Stimulated activated CD8-positive, alpha-beta memory T cell treated with anti-CD3 and anti-CD28 coated beads, Interleukin-15, amount 100 ng/mL, for 1 hour (primary cell): Measurements from ENCODE around the gene CPSF7.
A peak's percentile ranks its signal among the peaks of the same experiment; 100 is the strongest.
"Not testable (repeated sequence)": the region's sequence is repeated elsewhere in the genome, so short reads cannot be mapped to it uniquely, and the experiment has no call there.

ENCODE experiments used
- DNase-seq: peaks from one replicate; pipeline ENCODE4 v3.0.0-alpha.2; 2020; ENCODE audit warnings: low read depth

The CPSF7 gene, protein sequence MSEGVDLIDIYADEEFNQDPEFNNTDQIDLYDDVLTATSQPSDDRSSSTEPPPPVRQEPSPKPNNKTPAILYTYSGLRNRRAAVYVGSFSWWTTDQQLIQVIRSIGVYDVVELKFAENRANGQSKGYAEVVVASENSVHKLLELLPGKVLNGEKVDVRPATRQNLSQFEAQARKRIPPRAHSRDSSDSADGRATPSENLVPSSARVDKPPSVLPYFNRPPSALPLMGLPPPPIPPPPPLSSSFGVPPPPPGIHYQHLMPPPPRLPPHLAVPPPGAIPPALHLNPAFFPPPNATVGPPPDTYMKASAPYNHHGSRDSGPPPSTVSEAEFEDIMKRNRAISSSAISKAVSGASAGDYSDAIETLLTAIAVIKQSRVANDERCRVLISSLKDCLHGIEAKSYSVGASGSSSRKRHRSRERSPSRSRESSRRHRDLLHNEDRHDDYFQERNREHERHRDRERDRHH

GRCh38 chr11:61429691-61430582 lies at the start of gene CPSF7, which contains the start of gene SDHAF2:
CPSF7 (minus strand) TSS chr11:61429975; CDS start chr11:61429235, 740 bp downstream.
SDHAF2 (plus strand) TSS chr11:61430124; CDS start chr11:61430147, 23 bp downstream.
- peak; percentile 95 for DNase-seq

DNA sequence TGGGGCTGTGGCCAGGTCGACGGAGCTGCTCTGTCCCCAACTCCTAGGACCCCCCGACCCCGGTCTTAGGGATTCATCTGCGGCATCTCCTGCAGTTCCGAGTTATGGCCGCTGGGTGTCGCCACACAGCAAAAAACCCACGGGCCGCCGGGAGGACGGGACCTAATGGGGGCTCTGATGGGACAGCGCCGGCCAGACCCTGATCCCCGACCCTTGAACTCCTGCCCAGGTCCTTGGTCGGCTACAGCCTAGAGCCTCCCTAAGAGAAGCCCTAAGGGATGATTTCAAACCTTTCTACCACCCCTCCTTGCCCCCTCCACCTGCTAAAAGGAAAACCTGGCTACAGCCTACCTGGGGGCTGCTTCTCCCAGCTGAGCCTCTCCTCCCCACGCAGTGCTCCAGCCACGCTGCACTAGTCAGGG lies 48.0 kb upstream of the CPSF7 start:
- DNase-seq = peak; percentile 25

DNA sequence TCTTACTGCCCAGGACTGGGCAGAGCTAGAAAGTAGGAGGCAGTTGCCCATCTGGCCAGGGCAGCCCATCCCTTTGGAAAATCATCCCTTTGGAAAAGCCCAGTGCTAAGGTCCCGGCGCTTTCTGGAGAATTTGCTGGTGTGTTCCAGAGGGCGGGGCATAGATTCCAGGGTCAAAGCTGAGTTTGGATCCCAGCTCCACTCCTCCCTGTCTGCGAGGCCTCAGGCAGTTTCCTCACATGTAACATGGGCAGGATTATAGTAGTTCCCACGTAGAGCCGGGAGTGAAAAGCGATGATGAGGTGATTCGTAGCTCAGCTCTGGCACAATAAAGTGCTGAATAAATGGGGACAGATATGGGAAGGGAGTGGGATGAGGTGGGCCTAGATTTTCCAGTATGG lies 47.4 kb upstream of the CPSF7 start:
- no peak for DNase-seq

GRCh38 chr11:61476371-61476770 lies 46.6 kb upstream of the CPSF7 start:
- no peak for DNase-seq

GRCh38 chr11:61475433-61475832 lies 45.7 kb upstream of the CPSF7 start:
- DNase-seq = no peak

- DNase-seq = no peak
Measured at GRCh38 chr11:61474013-61474643, 44.4 kb upstream of the CPSF7 start.

GRCh38 chr11:61473370-61474012 lies 43.7 kb upstream of the CPSF7 start:
- no peak for DNase-seq

GRCh38 chr11:61472868-61473267 lies 43.1 kb upstream of the CPSF7 start:
- DNase-seq = no peak

DNA sequence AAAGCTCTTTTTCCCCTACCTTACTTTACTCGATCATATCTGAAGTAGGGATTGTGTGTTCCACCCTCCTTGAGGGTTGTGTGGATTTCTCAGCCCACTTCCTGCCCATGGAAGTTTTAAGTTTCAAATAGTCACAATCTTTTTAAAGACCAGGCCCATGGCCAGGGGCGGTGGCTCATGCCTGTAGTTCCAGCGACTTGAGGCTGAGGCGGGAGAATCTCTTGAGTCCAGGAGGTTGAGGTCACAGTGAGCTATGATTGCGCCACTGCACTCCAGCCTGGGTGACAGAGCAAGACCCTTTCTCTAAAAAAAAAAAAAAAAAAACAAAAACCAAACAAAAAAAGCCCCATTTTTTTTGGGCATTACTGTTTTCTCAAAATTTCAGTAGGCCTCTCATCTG lies 42.5 kb upstream of the CPSF7 start:
- no peak for DNase-seq

- DNase-seq = no peak
Measured at GRCh38 chr11:61468002-61468401, 38.2 kb upstream of the CPSF7 start.

DNA sequence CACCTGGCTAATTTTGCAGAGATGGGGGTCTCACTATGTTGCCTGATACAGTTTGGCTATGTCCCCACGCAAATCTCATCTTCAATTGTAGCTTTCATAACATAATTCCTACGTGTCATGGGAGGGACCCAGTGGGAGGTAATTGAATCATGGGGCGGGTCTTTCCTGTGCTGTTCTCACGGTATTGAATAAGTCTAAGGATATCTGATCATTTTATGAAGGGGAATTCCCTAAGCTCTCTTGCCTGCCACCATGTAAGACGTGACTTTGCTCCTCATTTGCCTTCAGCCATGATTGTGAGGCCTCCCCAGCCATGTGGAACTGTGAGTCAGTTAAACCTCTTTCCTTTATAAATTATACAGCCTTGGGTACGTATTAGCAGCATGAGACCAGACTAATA lies 37.8 kb upstream of the CPSF7 start:
- not testable (repeated sequence) for DNase-seq

DNA sequence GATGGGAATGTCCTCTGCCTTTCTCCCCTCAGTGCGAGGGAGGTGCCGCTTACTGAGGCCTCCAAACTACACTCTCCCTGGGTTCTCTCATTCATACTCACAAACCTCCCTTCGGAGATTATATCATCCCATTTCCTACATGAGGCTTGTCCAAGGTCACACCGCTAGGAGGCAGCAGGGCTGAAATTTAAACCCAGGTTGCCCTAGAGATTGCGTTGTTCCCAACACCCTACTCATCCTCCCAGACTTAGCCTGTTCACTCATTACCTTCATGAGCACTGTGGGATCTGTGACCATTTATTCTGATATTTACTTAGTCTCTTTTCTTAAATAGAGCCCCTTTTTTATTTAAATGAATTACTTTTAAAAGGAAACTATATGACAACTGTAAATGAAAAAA lies 31.2 kb upstream of the CPSF7 start:
- DNase-seq = no peak

- DNase-seq = no peak
Measured at GRCh38 chr11:61460474-61460881, 30.7 kb upstream of the CPSF7 start.

GRCh38 chr11:61454520-61454919 lies 24.7 kb upstream of the CPSF7 start:
- no peak for DNase-seq

- no peak for DNase-seq
Measured at GRCh38 chr11:61453695-61454094, 23.9 kb upstream of the CPSF7 start.

GRCh38 chr11:61452825-61453224 lies 23.1 kb upstream of the CPSF7 start:
- no peak for DNase-seq

DNA sequence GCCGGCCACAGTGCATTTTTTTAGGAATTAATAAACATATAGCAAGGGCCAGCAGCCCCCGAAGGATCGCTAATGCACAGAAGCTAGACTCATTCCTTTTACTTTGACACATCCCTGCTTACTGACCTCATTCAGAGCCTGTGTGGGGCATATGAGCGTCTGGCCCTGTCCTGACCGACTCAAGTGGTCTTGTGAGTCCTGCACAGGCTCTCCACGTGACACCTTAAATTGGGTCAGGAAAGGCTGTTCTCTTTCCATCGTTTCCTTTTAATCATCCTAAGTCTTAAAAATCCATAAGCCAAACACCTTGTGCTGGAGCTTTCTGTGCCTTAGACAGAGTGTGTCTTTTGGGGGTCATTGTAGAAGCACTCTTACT lies 18.8 kb upstream of the CPSF7 start:
- DNase-seq = no peak

GRCh38 chr11:61447601-61448551 lies 18.1 kb upstream of the CPSF7 start:
- no peak for DNase-seq

- peak; percentile 42 for DNase-seq
Measured at GRCh38 chr11:61446211-61446651, 16.5 kb upstream of the CPSF7 start.

DNA sequence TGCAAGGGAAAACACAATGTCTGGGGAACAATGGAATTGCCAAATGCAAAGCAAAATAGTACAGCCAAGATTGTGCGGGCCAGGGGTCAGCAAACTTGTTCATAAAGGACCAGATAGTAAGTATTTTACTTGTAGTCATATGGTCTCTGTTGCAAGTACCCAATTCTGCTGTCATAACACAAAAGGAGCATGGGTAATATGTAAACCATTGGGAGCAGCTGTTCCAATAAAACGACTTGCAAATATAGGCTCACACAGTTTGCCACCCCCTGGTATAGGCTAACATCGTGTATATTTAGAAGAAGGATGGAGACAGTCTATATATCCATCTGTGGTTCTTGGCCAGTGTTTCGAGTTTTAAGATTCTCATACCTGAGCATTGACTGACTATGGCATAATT lies 15.7 kb upstream of the CPSF7 start:
- no peak for DNase-seq

GRCh38 chr11:61442616-61443015 lies 12.8 kb upstream of the CPSF7 start:
- no peak for DNase-seq
